HG03066 (cell line): ENCODE results near the gene RPL22.
A peak's percentile ranks its signal among the peaks of the same experiment; 100 is the strongest.

Experiments
- ATAC-seq: cut with Tn5 transposase; IDR thresholded peaks from one replicate; pipeline ENCODE4 v1.9.1; 2021; ENCODE audit warnings: low read depth; ENCODE audit not compliant: unreplicated experiment

Gene RPL22

DNA sequence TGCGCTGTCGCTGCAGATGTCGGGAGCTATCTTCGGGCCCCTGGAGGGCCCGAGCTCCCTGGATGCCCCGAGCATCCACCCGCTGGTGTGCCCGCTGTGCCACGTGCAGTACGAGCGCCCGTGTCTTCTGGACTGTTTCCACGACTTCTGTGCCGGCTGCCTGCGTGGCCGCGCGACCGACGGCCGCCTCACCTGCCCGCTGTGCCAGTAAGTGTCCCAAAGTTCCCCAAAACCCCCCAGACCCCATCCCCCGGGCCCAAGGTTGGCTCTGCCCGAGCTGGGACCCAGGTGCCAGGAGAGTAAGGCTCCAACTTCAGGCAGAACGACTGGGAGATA is 7.1 kb upstream of the RPL22 start:
- ATAC-seq = no peak

DNA sequence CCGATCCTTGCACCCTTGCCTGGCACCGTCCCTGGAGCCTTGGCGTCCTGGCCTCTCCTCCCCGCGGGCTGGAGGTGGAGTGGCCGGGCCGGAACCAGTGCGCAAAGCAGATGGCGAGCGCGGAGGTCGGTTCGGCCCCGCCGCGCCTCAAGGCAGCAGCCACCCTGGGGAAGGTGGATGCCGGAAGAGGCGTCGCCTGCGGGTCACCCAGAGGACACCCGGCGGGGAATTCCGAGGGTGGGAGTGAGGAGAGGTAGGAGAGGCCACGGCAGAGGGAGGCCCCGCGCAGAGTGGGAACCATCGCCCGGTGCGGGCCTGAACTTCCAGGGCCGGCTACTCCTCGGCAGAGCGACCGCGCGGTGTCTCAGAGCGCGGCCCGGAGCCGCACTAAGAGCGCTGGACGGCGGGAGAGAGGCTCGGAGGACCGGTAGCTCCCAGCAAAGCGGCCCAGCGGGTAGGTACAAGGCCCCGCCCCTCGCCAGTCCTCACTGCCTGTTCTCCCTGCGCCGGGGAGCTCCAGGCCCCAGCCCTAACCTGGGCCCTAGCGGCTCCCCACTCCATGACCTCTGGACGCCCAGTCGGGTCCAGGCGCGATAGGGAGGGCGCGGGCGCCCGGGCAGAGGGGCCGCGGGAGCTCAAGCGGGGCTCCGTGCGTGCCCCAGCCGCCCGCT is 6.6 kb upstream of the RPL22 start, which contains the start of gene RNF207:
TSS of gene RNF207 (plus strand) at position 271 of the 671 bp plus-strand sequence. CDS start 417 bp downstream, outside the sequence.
- ATAC-seq = peak; percentile 54

DNA sequence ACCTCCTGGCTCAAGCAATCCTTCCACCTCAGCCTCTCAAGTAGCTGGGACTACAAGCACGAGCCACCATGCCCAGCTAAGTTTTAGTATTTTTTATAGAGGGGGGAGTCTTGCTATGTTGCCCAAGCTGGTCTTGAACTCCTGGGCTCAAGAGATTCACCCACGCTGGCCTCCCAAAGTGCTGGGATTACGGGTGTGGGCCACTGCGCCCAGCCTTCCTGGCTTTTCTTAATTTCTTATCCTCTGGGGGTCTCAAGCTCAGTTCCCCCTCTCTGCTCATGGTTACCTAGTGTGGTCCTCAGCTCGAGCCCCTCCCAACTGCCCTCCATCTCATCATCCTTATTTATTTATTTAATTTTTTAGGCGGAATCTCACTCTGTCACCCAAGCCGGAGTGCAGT is 2.9 kb upstream of the RPL22 start:
- no peak for ATAC-seq

DNA sequence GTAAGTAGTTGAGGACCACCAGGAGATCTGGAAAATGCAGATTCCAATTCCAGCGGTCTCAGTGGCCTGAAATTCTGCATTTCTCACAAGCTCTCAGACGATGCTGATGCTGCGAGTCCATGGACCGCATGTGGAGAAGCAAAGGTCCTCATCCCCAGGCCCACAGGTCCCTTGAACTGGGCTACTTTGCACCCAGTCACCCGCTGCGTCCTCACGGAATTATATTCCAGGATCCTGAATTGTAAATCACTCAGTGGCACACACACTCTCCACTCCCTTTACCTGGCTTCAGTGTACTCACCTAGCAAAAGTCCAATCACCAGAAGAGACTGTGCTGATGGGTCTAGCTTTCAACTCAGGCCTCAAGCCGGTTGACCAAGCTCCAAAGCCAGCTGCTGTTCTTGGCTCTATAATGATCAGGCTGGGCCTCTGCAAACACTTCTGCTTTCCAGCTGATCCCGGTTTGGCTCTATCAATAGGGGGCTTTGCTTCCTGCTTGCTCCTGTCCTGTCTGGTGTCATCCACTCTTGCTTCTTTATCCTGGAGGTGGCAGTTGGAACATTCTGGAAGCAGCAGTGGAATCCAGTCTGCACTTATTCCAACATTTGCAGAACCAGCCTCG is 904 bp upstream of the RPL22 start:
- ATAC-seq = no peak

DNA sequence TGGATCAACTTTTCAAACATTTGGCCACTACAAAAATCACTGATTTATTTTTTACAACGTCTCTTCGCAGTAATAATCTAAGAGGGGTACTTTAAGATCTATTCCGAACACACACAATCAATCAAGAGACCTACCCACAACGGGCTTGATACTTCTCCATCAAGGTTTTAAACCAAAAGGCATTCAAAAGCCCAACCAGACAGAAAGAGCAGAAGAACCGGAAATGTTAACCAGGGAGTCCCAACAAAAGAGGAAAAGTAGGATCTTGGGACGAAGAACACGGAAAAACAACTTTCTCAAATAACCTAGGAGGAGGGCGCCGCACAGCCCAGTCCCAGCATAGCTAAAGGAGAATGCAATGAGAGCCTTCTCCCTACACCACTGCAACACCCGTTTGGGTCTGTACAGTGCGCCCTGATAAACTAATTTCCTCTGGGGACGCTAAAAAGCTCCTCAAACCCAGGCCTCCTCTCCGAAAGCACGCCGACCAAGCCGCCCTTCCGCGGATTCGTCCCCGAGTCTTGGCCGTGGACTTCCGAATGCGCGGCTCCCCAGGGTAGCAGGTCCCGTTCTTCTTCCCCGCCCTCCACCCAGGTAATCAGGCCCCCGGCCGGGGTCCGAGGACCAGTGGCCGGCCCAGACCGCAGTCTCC is 623 bp downstream of the RPL22 start:
- no peak for ATAC-seq

DNA sequence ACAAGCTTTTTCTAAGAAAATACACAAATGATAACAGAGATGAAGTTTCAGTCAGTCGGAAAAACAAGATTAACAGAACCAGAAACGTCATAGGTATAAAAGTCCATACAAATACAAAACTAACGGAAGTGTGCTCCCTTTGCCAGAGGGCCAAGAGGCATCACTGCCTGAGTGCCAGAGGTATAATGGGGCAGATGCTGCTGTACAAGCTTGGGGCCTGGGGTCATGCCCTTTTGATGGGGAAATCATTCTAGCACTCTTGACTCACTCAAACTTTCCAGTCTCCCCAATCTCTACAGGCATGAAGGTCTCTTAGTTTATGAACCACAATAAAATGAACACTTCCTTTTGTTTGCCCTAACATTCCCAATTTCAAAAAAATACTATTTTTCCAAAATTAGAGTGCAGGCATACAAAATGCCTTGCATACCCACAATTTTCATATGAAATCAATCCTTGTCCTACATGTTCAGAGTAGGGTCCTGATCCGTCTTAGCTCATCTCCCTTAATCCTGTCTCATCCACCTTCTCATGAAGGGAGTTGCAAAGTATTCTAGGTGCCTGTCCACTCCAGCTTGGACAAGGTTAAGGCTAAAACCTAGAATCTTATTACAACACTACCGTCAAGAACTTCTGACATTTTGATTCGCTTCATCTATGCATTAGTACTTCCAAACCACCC is 1.5 kb downstream of the RPL22 start:
- no peak for ATAC-seq

DNA sequence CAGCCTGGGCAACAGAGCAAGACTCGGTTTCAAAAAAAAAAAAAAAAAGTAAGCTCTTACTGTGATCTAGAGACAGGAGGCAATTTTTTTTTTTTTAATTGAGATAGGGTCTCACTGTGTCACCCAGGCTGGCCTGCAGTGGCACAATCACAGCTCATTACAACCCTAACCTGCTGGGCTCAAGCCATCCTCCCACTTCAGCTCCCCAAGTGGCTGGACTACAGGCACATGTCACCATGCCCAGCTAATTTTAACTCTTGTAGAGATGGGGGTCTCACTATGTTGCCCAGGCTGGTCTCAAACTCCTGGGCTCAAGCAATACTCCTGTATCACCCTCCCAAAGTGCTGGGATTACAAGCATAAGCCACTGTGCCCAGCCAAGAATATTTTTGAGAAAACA is 7.4 kb downstream of the RPL22 start:
- no peak for ATAC-seq

DNA sequence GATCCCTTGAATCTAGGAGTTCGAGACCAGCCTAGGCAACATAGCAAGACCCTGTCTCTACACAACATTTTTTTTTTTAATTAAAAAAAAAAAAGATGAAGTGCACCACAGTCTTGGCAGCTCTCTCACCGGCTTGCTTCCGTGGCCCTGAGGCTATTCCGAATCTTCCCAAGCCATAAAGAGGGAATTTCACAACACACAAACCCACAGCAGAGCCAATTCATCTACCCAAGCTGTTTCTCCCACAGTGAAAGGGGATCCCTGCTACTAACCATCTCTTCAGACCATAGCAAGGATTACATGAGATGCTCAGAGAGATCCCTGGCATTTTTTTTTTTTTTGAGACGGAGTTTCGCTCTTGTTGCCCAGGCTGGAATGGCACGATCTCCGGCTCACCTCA is 10.9 kb downstream of the RPL22 start:
- ATAC-seq = no peak

DNA sequence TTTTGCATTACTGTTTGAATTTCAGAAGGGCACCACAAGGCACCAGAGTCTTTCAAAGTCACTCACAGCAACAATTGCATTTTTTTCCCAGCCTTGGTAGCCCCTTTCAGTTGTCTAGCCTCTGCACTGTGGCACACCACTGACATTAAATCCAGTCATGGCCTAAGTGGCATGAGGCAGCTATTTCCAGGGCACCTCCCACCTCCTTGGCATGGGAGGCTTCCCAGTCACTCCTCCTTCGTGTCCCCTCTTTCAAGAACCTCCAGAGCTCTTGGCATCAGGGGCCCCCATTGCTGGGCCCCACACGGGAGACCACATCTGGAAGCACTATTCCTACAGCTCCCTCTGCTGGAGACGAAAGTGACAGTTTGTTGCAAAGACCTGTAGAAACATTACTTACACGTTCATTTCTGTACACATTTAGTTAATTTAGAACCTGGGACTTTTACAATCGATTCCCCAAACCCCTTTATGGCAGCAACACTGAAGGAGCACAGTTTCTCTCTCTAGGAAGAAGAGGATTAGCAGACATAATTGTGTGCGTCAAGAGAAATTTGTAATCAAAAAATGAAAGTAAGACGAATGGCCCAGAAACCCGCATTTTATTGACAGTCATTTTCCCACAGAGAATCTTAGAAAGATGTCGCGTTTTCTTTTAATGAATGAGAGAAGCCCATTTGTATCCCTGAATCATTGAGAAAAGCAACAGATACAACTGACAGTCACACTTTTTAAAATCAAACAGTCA is 13.6 kb downstream of the RPL22 start:
- no peak for ATAC-seq

DNA sequence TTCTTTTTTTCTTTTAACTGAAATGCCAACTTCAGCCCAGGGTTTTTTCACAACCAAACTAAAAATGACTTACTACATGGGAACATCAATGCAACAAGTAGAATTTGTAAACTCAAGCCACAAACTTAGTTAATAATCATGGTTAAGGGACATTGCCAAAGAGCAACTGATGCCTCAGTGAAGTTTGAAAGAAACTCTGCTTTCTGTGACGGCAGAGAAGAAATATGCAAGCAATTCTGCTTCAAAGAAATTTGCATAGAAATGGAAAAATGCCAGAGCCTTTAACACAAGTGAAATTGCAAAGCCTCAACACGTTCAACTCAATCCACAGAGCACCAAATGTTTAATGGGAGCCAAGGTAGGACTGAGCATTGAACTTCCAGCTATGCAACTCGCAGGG is 14.2 kb downstream of the RPL22 start:
- ATAC-seq = no peak

DNA sequence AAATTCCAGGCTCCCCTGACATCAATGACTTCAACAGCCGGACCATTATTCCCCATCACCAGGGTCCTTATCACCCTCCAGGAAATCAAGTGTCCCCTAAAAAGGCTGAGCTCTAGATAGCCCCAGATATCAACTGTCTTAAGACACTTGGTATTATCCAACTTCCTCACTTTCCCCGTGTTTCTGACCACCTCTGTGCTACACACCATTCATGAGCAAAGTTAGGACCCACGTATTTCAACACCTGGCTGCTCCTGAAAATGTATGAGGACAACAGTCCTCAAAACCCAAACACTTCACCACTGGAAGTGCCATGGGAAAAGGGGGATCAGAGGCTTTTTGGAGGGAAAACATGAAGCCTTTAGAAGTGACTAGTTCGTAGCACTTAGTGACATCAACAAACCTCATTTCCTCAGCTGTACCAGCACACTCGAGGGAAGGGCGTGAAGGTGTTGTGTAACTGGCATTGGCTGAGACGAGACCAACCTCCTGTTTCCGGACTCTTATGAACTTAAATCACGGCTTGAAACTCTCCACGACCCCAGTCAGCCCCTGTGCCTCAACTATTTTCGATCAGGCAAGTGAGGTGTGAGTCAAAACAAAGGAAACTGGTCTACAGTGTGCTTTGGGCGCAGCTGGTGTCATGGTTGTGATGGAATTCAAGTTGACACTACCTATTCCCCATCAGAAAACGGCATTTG is 15.2 kb downstream of the RPL22 start:
- ATAC-seq = no peak

DNA sequence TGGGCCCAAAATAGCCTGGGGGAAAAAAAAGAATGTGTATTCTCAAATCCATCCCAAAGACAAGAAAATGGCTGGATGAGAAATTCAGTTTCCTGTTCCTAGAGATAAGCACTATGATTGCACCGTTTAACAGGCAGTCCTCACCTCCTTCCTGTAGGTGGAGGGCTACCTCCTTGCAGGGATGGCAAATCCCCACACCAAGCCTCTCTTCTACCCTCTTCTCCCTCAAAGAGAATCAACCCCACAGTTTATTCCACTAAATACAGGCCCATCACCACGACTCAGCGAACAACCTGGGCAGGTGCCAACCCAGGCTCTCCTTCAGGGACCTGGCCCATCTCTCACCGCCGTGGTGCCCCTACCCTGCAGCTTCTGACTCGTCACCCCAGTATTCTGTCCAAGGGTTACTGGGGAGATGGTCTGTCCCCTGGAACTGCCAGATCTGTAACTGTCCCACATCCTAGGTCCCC is 15.8 kb downstream of the RPL22 start:
- ATAC-seq = no peak

DNA sequence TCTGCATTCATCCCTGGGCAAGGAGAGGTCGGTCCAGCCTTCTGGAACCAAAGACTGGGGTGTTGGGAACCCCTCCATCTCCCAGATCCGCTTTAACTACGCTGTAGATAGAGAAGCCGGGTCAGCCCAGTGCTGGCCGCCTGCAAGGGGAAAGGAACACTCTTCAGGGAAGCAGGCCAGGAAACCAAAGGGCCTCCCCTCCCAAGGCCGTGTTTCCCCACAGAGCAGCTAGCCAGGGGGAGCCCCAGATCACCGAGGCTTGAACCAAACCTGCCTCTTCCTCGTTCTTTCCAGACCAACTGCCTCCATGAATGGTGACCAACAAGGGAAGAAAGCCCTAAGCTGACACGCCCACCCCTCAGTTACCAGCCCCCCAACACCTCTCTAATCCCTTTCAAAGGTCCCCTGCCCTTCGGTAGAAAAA is 18.0 kb downstream of the RPL22 start:
- ATAC-seq = no peak

DNA sequence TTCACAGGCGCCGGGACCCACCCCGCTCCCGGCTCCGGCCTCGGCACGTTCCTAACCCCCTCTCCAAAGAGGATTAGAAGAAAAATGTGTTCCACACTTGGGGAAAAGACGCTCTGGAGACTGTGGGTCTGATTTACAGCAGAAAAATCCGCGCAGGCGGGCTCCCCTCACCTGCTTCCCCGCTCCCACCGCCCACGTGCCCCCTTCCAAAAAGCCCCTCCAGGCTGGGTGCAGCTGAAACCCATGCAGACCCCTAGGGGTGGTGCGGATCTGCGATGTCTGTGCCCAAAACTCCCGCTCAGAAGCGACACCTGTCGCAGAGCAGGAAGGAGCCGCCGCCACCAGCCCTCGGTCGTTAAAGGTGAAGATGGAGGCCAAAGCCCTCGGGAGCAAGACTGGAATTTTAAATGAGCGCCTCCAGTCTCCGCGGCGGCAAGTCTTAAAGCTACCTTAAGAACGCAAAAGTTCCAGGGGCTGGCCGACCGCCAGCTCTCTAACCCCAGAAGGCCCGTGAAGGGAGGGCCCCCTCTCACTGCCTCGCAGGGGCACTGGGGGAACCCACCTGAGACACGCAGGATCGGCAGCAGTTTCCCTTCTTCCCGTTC is 18.6 kb downstream of the RPL22 start:
- ATAC-seq = no peak

DNA sequence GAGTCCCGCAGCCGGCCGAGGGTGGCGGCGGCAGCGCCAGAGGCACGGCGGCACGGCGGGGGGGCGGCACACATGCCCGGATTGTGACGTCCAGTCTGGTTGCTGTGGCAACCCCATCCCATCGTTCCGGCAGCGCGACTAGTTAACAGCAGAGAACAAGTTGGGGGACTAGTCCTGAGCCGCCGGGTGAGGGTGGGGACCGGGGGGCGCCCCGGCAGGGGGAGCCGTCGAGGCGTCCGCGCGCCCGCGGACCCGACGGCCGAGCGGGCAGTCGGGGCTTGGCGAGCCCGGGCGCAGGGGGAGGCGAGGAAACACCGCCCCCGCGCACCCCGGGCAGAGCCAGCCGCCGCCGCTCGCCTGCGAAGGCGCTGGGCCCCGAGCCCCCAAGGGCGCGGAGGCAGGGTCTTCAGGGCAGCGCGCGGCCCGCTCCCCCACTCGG is 19.1 kb downstream of the RPL22 start, which contains the start of gene CHD5:
TSS of gene CHD5 (minus strand) at position 54 of the 439 bp plus-strand sequence. CDS start 298 bp downstream, outside the sequence.
- ATAC-seq = no peak

DNA sequence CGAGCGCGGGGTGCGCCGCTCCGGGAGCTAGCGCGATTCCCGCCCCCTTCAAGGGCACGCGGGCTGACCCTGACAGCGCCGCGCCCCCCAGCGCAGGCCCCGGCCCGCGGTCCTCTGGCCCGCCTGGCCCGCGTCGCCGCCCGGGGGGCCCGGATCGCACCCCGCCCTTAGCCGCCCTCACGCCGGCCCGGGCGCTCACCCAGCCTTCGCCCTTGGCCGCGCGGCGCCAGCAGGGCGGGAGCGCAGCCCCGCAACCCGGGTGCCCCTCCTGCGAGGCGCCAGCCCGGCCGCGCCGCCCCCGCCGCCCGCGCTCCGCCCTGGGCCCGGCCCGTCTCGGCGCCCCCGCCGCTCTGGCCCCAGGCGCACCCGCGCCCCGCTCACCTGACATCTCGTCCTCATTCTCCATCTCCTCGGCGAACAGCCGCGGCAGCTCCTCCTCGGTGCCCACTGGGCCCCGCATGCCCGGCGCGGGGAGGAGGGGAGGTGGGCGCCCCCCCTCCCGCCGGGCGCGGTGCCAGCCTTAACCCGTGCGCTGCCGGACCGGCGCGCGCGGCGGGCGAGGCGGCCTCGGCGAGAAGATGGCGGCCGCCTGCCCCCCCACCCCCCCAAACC is 19.7 kb downstream of the RPL22 start:
- no peak for ATAC-seq

DNA sequence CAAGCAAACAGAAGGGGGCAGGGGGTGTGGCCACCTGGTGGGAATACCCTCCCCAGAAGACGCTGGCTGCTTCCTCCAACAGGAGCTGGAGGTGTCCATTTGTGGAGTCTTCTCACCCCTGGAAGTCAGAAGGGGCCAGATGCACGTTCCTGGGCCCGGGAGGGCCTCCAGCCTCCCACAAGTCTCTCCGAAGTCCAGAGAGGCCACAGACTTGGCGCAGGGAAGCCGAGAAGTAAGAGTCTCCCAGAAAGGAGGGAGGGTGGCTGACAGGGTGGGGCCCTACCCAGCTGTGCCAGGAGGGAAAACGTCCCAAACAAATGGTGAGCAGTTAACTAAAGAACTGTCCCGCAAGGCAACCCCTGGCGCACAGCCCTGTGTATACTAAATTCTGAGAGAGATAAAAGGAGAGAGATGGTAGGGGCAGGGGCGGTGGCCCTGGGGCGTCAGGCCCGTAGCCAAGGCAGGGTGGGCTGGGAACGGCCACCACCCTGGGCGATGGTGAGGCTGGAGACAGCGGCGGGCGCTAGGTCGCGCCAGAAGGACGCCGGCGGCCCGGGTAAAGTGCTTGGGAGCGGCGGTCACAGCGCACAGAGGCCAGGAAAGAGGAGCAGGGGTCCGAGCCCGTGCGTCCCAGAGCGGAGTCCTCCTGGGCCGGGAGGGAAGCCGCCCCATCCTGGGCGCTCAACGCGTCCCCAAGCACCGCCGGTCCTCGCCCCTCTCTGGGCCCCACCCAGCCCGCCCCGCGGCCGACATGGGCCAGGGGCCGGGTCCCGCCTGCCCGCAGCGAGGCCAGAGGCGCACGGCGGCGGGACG is 20.4 kb downstream of the RPL22 start:
- ATAC-seq = no peak

DNA sequence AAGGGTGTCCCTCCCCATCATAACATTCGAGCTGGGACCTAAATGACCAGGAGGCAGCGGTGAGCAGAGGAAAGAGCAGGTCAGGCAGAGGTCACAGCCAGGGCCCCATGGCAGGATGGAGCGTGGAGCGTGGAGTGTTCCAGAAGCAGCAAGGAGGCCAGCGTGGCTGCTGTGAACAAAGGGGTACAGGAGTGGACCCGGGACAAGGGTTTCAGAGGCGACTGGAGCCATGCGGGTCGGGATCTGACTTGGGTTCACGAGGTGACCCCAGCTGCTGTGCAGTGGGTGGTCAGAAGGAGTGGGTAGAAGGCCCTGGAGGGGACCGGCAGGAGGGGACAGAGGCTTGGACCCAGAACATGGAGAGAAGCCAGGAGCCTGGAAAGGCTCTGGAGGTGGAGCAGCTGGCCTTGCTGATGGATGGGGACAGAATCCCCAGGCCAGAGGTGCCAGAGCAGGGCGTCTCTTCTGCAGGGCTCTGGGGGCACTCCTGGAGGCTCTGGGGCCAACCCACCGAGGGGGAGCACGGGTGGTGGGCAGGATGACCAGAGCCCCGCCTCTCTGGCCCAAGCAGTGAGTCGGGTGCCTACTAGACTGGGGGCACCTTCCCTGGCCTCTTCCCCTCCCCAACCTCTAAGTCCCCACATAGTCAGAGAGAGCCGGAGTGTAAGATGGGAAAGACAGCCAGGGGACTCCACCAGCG is 21.6 kb downstream of the RPL22 start:
- ATAC-seq = no peak
